ENCODE data around the gene ELN.

Gene ELN

GRCh38 chr7:74066626-74067025 is 38.7 kb downstream of the ELN start:
- DNase-seq = no peak

DNA sequence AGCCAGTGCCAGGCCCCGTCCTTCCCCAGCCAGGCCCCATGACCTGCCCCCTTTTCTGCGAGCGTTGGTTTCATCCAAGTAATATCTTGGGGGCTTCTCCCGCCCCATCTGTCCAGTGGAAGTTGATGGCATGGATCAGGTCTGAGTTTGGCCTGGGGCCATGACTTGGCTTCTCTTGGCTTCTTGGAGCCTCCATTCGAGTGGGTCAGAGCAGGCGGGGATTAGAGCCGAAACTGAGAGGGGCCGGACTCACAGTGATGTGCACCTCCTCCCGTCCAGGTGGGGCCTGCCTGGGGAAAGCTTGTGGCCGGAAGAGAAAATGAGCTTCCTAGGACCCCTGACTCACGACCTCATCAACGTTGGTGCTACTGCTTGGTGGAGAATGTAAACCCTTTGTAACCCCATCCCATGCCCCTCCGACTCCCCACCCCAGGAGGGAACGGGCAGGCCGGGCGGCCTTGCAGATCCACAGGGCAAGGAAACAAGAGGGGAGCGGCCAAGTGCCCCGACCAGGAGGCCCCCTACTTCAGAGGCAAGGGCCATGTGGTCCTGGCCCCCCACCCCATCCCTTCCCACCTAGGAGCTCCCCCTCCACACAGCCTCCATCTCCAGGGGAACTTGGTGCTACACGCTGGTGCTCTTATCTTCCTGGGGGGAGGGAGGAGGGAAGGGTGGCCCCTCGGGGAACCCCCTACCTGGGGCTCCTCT is 40.6 kb downstream of the ELN start:
- DNase-seq = no peak

- DNase-seq = no peak
Measured at GRCh38 chr7:74069086-74069541, 41.1 kb downstream of the ELN start.

GRCh38 chr7:74069790-74070618 is 42.0 kb downstream of the ELN start:
- no peak for DNase-seq

GRCh38 chr7:74070619-74070921 is 42.6 kb downstream of the ELN start:
- no peak for DNase-seq

DNA sequence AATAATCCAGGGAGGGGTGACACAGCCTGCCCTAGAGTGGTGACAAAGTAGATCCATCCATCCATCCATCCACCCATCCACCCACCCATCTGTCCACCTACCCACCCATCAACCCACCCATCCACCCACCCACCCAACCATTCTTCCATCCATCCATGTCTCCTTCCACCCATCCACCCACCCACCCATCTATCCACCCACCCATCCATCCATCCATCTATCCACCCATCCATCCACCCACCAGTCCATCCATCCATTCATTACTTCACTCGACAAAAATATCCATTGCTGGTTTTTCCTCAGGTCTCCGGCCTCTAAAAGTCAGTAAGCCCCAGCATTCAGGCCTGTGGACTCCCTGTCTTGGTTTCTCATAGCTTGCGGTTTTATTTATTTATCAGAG is 43.1 kb downstream of the ELN start:
- no peak for DNase-seq

DNA sequence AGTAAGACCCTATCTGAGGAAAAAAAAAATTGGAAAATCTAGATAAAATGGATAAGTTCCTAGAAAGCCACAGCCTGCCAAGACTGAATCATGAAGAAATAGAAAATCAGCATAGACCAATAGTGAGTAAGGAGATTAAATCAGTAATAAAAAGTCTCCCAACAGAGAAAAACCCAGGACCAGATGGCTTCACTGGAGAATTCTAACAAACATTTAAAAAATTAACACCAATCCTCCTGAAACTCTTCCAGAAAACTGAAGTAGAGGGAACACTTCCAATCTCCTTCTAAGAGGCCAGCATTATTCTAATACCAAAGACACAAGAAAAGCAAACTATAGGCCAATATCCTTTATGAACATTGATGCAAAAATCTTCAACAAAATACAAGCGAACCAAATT is 46.8 kb downstream of the ELN start:
- no peak for DNase-seq

DNA sequence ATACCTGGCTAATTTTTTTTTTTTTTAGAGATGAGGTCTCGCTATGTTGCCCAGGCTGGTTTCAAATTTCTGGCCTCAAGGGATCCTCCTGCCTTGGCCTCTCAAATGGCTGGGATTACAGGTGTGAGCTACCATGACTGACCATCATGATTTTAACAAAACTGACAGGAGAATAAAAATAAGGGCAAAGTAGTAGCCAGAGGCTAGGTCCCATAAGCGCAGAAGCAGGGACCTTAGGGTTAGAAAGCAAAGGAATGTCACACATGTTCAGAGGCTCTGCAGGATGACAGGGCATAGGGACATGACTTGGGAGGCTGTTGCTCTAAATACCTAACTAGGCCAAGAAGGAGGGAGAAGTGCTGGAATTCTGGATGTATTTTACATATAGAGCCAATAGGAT is 50.5 kb downstream of the ELN start:
- DNase-seq = no peak

GRCh38 chr7:74082770-74083116 is 54.8 kb downstream of the ELN start:
- no peak for DNase-seq

DNA sequence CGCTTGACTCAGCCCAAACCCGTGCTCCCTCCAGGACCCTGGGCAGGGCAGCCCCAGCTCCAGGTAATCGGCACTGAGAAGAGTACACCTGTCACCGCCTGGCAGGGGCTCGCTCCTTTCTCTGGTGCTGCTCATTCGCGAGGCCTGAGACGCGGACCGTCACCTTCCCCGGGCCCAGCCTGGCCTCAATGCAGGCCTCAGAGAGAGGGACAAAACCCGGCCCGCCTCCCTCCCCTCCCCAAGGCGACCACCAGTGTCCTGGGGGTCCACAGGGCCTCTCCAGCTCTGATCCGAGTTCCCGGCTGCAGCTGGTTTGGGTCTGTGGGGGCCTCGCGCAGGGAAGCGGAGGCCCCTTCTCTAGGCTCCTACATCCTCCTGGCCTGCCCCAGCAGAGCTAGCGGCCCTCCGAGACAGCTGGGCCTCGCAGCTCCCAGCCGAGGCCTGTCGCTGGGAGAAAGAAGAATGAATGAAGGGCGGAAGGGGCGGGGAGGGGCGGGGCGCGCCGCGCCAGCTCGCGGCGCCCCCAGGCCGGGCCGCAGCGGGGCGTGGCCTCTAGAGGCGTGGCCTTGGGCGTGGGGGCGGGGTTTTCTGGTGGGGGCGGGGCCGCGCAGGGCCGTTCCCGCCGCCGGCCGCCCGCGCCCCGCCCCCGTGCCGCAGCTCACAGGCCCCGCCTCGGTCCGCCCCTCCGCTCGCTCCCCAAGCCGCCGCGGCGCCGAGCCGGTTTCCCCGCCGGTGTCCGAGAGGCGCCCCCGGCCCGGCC is 55.3 kb downstream of the ELN start, which contains the start of gene LIMK1:
LIMK1 (plus strand) TSS at position 688 of the 760 bp plus-strand sequence. CDS start 187 bp downstream, outside the sequence.
- DNase-seq = peak; percentile 73

- peak; percentile 65 for DNase-seq
Measured at GRCh38 chr7:74083928-74084721, 56.2 kb downstream of the ELN start.

GRCh38 chr7:74084722-74085578 is 57.0 kb downstream of the ELN start:
- no peak for DNase-seq

DNA sequence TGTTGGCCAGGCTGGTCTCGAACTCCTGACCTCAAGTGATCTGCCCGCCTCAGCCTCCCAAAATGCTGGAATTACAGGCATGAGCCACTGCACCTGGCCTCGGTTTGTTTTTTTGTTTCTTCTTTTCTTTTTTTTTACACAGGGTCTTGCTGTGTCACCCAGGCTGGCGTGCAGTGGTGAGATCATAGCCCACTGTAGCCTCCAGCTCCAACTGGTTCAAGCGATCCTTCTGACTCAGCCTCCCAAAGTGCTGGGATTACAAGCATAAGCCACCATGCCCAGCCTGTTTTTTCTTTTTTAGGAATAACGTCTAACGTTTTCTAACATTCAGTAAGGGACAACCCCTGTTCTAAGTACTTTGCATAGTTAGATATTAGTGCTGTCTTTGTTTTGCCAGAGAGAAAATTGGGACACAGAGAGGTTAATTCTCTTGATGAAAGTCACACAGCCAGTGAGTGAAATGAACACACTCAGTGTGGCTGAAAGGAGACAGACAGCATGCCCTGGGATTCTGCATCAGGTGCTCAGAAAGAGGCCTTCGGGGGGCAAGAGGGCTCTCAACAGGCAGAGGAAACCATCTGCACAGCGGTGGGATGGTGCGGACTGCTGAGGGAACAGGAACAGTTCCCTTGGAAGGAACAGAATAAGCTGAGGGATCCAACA is 59.9 kb downstream of the ELN start:
- no peak for DNase-seq

DNA sequence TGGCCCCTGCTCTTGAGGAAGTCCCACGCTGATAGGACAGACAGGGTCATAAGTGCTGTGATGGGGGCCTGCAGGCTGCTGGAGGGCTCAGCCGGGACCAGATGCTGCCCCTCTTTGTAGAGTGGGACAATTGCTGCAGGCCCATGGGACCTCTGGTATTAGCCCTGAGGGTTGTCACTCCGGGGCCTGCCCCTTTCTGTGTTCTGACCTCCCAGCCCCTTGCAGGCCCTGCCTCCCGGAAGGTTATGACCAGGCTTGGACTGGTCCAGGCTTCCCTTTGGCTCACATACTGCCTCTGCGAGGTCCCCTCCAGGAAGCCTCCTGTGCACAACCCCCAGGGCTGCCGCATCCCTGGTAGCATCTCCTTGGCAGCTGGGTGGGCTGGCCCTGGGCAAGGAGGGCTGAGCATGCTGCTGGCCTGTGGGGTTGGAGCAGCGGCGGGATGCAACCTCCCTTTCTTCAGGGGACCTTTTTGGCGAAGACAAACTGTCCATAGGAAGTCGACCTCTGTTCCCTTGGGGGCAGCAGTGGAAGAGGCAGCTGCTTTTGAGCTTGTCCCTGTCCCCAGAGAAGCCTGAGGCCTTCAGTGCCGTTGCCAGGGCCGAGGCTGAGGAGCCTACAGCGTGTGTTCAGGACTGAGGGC is 64.5 kb downstream of the ELN start:
- DNase-seq = no peak

DNA sequence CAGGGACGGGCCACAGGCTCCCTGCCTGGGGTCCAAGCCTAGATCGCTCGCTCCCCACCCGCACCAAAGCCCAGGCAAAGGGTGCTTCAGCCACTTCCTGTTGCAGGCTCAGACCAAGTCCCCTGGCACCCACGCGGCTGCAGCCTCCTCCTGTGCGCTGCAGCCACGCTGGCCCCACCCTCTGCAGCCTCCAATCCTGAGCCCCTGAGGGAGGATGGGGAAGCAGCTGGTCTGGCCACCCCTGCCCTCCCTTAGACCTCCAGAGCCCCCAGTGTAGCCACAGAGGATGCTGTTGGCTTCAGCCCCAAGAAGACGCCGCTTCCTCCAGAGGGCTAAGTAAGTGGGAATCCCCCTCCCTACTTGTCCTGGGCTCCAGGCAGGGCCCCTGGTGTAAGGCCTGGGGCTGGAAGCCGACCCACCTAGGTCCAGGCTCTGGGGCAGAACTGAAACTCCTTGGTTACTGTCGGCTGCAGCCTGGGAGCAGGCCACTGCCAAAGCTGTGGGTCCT is 65.0 kb downstream of the ELN start:
- DNase-seq = no peak

GRCh38 chr7:74093671-74094223 is 65.8 kb downstream of the ELN start:
- DNase-seq = no peak

DNA sequence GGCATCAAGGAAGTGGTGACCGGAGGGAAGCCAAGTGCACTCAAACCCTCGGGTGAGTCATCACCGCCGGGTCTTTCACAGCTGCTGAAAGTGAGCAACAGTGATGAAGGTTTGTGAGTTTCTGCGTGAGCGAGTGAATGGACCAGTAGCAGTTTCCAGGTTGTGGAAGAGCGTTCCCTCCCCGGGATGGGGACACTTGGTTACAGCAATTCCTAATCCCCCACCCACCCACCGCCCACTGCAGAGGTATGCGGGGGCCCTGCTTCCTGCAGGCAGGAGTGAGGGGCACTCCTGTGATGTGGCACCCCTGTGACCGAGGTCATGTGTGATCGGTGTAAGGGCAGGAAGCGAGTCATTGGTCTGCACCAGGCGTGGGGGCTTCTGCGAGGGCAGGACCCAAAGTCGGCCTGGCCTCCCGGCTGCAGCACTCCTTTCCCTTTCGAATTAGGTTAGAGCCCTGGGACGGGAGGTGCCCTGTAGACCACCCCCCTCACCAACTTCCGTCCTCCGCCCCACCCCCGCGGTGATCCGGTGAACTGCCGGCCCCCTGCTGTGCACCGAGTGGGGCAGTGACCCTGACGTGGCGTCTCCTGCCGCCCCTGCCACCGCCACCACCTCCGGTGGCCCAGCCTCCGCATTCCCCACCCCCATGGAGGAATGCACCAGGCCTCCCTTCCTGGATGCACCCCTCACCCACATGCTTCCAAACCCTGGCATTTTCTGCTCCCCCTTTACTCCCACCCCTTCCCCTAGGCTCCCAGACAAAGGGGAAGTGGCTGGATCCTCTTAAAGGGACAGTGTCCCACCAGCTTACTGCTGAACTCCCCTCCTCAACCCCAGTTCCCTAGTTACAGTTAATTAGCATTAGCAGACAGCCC is 66.5 kb downstream of the ELN start:
- no peak for DNase-seq

DNA sequence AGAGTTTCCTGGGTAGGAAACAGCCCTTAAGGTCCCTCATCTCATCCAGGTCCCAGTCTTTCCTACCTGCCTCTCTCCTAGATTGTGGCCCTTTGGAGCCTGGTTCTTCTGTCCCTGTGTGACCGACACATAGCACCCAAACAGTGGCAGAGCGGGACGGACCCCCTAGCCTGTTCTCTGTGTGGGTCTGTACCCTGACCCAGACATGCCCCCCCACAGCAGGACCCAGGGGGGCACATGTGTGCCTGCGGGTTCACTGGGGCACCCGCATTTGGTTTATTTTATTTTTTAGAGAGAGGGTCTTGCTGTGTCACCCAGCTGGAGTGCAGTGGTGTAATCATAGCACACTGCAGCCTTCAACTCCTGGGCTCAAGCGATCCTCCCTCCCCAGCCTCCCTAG is 67.2 kb downstream of the ELN start:
- DNase-seq = no peak

GRCh38 chr7:74097937-74098614 is 70.1 kb downstream of the ELN start:
- no peak for DNase-seq
